ENCODE data around the gene NCAPD3.

DNA sequence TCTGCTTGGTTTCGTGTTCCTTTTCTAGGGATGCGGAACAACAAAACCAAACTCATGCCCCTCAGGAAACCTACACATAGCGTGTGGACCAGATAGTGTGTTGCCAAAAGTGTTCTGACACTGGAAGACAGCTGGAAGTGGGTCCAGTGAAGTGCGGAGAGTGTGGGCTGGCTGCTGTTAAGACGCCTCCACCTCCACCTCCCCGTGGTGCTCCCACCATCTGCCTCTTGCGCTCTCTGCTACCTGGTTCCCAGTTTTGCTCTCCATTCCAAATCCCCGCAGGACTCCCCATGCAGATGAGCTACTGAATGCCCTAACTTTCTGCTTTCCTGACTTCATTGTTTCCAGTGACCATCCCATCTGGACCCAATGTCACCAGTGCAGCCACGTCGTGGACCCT, 51.8 kb downstream of the NCAPD3 start:
- TF ChIP-seq BACH2 (CRISPR knock-in tag; IDR thresholded peaks at IDR 0.05; ENCODE audit: borderline replicate concordance) (no peak), GLIS3 (CRISPR knock-in tag; IDR thresholded peaks at IDR 0.05) (no peak), ESRRG (CRISPR knock-in tag; IDR thresholded peaks at IDR 0.05) (no peak)
